ENCODE data around the gene CACNG8.
"Not testable (repeated sequence)": the region's sequence is repeated elsewhere in the genome, so short reads cannot be mapped to it uniquely, and the experiment has no call there.

The CACNG8 gene

DNA sequence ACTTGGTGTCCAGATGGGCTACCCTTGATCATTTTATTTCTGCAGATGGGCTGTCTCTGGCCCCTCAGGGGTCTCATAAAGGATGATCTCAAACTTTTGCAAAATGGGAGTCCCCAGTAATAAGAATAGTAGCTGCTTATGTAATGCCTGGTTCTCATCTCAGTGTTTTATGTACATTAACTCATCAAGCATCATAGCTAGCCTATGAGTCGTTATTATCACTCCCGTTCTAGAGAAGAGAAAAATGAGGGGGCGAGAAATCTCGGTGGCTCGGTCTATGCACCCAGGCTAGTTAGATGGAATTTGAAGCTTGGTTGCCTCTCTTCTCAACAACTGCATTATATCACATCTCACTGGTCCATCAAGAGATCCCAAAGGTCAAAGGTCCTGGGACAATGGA is 32.1 kb downstream of the CACNG8 start:
- DNase-seq = no peak

GRCh38 chr19:53998223-53998622 is 35.5 kb downstream of the CACNG8 start:
- no peak for DNase-seq

DNA sequence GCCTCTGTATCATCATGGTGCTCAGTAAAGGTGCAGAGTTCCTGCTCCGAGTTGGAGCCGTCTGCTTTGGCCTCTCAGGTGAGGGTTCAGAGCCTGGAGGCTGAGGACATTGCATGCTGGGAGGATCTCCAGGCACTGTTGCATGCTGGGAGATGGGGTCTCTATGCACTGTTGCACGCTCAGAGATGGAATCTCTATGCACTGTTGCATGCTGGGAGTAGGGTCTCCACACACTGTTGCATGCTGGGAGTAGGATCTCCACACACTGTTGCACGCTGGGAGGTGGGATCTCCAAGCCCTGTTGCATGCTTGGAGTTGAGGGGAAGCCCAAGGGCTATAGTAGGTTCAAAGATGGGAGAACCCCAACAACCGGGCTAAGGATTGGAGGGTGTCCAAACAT is 37.0 kb downstream of the CACNG8 start:
- DNase-seq = no peak

GRCh38 chr19:54001496-54001895 is 38.8 kb downstream of the CACNG8 start:
- no peak for DNase-seq

DNA sequence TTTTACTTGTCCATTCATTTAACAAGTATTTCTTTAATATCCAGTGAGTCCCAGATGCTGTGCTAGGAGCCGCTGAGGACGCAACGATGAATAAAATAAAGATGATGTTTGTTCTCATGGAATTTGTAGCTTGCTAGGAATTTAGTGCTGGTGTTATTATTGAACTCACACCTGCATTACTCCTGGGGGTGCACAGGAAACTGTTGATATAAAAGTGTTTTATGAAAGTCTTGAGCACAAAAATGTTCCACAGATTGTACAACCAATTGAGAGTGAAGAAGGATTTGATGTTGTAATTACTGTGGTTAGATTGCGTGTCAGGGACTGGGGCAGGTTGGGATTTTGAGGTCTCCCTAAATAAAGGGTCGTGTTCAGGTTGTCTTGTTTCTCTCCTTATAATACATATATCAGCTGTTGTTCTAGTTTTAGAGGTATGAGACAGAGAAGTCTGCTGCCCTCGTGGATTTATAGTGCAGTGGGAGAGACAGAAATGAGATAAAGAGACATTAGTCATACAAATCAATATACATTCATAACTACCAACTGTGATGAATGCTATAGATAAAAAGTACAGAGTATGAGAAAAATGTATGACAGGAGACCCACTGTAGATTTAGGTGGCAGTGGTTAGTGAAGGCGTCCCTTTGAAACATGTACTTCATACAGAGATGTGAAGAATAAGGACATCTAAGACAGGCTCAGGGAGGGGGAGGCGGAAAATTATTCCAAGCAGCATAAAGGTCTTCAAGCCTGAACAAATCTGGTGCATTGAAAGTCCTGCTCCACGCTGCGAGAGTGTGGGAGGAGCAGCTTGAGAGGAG is 40.0 kb downstream of the CACNG8 start:
- no peak for DNase-seq

DNA sequence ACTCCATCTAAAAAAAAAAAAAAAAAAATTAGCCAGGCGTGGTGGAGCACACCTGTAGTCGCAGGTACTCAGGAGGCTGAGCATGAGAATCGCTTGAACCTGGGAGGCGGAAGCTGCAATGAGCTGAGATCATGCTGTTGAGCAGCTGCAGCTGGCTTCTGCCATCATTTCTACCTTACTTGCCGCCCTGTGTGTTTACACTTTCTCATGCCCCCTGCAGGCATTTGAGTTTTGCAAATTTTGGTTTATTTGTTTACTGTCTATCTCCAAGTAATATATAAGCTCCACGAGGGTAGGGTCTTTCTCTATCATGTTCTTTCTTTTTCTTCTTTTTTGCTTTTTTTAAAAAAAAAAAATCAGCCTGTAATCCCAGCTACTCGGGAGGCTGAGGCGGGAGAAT is 46.7 kb downstream of the CACNG8 start:
- DNase-seq = no peak

- DNase-seq = no peak
Measured at GRCh38 chr19:54010474-54010873, 47.7 kb downstream of the CACNG8 start.

- DNase-seq = no peak
Measured at GRCh38 chr19:54011507-54012211, 48.9 kb downstream of the CACNG8 start.

DNA sequence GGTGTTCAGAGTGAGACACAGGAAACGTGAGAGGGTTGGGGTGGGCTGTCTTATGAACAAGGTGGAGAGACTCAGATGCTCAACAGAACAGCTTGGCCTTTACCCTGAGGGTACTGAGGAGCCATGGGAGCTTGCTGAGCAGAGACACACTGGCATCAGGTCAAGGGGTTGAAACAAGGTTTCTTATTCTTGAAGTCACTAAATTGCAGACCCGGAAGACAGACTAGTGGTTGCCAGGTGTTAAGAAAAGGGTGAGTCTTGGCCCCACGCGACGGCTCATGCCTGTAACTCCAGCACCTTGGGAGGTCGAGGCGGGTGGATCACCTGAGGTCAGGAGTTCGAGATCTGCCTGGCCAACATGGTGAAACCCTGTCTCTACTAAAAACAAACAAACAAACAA is 51.1 kb downstream of the CACNG8 start:
- DNase-seq = no peak

- DNase-seq = no peak
Measured at GRCh38 chr19:54014920-54015560, 52.3 kb downstream of the CACNG8 start.

GRCh38 chr19:54017261-54017660 is 54.5 kb downstream of the CACNG8 start:
- DNase-seq = no peak

- DNase-seq = no peak
Measured at GRCh38 chr19:54021363-54021762, 58.6 kb downstream of the CACNG8 start.

GRCh38 chr19:54021932-54022331 is 59.2 kb downstream of the CACNG8 start:
- DNase-seq = no peak

DNA sequence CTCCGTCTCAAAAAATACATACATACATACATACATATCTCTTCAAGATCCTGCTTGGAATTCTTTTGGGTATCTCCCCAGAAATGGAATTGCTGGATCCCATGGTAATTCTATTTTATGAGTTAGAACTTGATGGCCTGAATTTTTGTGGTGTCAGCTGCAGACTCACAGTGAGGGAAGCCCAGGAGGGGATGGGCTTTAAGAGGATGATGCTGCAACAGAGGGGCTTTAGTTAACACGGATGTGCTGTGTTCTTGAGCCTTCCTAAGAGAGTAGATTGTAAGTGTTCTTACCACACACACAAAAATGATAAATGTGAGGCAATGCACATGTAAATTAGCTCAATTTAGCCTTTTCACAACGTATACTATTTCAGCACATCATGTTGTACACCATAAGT is 60.5 kb downstream of the CACNG8 start:
- peak in 1 of 2 experiments; percentile 32 for DNase-seq

- no peak for DNase-seq
Measured at GRCh38 chr19:54024660-54025059, 61.9 kb downstream of the CACNG8 start.

- no peak for DNase-seq
Measured at GRCh38 chr19:54026656-54027055, 63.9 kb downstream of the CACNG8 start.

GRCh38 chr19:54029301-54029700 is 66.6 kb downstream of the CACNG8 start:
- peak in 1 of 2 experiments; percentile 9 for DNase-seq

DNA sequence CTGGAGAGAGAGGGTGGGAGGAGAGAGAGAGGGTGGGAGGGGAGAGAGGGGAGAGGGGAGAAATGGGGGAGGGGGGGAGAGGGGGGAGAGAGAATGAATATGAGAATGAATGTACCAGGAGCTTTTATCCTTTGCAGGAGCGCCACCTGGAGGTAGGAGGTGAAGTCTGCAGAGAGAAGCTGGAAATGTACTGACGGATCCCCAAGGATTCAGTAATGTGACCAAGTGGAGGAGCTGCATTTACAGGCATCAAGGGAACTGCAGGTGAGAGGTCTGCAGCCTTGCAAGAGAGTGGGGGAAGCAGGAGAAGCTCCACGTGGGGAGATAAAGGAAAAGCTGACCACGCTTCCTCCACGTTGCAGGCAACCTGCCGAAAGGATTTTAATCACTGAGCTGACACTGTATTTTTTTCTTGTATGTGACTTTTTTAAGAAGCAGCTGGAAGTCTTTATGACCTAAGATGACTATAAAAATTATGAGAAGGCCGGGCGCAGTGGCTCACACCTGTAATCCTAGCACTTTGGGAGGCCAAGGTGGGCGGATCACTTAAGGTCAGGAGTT is 67.3 kb downstream of the CACNG8 start:
- peak; percentile 68 to 77 for DNase-seq

GRCh38 chr19:54030895-54031586 is 68.3 kb downstream of the CACNG8 start:
- DNase-seq = peak; percentile 68 to 75

DNA sequence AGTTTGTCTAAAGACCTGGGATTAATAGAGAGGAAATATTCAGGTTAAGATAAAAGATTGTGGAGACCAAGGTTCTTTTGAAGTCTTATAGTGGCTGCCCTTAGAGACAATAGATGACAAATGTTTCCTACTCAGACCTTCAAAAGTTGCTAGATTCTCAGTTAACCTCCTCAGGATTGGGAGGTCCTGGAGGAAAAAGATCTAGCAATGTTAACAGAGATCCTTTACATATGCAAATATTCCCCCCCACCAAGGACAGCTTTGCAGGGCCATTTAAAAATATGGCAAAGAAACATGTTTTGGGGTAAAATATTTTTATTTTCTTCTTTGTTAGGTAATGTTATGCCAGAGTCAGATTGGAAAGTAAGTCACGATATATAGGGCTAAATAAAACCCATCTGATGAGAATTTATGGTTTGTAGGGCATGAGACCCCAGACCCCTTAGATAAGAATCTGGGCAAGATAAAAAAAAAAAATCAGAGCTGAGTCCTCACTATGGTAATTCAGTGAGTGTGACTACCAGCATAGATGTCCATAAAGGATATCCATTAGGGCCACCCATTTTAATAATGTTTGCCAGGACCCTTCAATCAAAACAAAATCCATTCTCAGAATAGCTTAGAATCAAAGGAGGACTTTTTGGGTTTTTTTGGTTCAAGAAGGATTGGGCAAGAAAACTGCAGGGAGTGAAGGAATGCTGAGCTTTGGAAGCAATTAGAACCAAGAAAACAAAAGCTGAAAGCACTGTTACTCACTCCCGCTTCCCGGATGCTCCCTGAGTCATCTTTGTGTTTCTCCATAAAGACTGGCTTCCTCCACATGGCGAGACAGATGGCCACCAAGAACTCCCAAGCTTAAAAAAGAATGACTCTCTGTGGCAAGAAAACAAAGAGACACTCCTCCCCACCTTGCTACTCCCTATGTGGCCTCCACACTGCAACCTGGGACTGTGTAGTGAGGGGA is 72.8 kb downstream of the CACNG8 start:
- DNase-seq = no peak

GRCh38 chr19:54036542-54036941 is 73.8 kb downstream of the CACNG8 start:
- DNase-seq = not testable (repeated sequence)

Measured in Kasumi-1 (cell line).